ENCODE measurements around the gene PCYOX1L.
"Not testable (repeated sequence)": the region's sequence is repeated elsewhere in the genome, so short reads cannot be mapped to it uniquely, and the experiment has no call there.

Gene PCYOX1L

GRCh38 chr5:149389552-149390495 is 32.0 kb downstream of the PCYOX1L start:
- DNase-seq, result no peak

GRCh38 chr5:149391076-149391475 is 33.2 kb downstream of the PCYOX1L start:
- not testable (repeated sequence) for DNase-seq

- no peak for DNase-seq
These were observed 33.7 kb downstream of the PCYOX1L start for GRCh38 chr5:149391524-149391923.

- DNase-seq, result peak; percentile 22
These were observed 34.9 kb downstream of the PCYOX1L start for GRCh38 chr5:149392718-149393117.

DNA sequence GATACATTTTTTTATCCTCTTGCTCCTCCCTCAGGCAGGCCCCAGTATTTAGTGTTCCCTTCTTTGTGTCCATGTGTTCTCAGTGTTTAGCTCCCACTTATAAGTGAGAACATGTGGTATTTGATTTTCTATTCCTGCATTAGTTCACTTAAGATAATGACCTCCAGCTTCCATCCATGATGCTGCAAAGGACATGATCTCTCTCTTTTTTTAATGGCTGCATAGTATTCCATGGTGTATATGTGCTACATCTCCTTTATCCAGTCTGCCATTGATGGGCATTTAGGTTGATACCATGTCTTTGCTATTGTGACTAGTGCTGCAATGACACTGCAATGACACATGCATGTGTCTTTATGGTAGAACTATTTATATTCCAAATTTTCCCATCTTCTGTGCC is 37.1 kb downstream of the PCYOX1L start:
- DNase-seq, result not testable (repeated sequence)

DNA sequence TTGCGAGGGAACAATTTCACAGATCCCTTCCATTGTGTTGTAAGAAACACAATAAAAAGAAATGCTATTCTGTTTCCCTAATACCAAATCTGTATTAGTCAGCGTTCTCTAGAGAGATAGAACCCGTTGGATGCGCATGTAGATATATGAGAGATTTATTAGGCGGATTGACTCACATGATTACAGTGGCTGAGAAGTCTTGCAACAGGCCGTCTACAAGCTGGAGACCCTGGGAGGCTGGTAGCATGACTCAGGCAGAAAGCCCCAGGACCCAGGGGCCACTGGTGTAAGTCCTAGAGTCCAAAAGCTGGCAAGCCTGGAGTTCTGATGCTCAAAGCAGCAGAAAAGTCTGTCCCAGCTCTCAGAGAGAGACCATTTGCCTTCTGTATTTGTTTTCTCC is 39.7 kb downstream of the PCYOX1L start:
- no peak for DNase-seq

DNA sequence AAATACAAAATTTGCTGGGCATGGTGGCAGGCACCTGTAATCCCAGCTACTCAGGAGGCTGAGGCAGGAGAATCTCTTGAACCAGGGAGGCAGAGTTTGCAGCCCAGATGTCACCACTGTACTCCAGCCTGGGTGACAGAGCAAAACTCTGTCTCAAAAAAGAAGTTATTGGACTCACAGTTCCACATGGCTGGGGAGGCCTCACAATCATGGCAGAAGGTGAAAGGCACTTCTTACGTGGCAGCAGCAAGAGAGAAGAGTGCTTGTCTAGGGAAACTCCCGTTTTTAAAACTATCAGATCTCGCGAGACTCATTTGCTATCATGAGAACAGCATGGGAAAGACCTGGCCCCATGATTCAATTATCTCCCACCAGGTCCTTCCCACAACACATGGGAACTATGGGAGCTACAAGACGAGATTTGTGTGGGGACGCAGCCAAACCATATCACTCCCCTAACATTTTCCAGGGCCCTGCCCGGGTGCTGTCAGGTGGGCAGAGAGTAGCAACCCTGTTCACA is 41.0 kb downstream of the PCYOX1L start:
- DNase-seq, result not testable (repeated sequence)

GRCh38 chr5:149399775-149400174 is 41.9 kb downstream of the PCYOX1L start:
- DNase-seq, result no peak

DNA sequence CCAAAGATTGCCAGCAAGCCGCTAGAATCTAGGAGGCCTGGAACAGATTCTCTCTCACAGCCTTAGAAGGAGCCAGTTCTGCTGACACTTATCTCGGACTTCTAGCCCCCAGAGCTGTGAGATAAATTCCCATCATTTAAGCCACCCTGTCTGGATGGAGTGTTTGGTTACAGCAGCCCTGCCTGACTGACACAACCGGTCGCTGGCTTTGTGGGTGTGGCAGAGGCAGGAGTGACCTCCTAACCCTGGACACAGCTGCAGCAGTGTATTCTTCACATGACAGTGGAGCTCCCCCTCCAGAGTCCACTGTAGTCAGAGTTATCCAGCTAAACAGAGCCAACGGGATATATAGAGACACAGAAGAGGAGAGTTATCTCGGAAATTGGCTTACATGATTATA is 42.5 kb downstream of the PCYOX1L start:
- DNase-seq, result no peak

DNA sequence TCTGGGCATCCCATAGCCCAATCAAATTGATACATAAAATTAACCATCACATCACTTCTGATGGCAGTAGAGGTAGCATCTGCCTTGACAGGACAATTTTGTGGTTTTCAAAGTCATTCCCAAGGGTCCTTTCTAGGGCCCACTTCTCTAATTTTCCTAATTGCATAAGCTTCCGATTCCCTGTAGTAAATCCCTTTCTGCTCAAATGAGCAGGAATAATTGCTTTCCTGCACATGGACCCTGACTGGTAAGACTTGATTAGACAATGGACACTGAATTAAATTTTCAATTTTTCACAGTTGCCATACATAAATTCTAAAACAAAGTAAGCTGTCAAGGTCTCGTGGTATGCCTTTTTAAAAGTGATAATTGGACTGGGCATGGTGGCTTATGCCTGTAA is 43.2 kb downstream of the PCYOX1L start:
- no peak for DNase-seq

GRCh38 chr5:149402291-149402690 is 44.4 kb downstream of the PCYOX1L start:
- DNase-seq, result no peak

- no peak for DNase-seq
These were observed 46.3 kb downstream of the PCYOX1L start for GRCh38 chr5:149403923-149404745.

GRCh38 chr5:149404746-149405549 is 47.1 kb downstream of the PCYOX1L start:
- no peak for DNase-seq

GRCh38 chr5:149405550-149406202 is 47.8 kb downstream of the PCYOX1L start:
- DNase-seq, result no peak

GRCh38 chr5:149406203-149406978 is 48.5 kb downstream of the PCYOX1L start:
- no peak for DNase-seq

- no peak for DNase-seq
These were observed 49.1 kb downstream of the PCYOX1L start for GRCh38 chr5:149406979-149407306.

- DNase-seq, result no peak
These were observed 49.7 kb downstream of the PCYOX1L start for GRCh38 chr5:149407323-149408251.

- DNase-seq, result no peak
These were observed 50.6 kb downstream of the PCYOX1L start for GRCh38 chr5:149408252-149409099.

DNA sequence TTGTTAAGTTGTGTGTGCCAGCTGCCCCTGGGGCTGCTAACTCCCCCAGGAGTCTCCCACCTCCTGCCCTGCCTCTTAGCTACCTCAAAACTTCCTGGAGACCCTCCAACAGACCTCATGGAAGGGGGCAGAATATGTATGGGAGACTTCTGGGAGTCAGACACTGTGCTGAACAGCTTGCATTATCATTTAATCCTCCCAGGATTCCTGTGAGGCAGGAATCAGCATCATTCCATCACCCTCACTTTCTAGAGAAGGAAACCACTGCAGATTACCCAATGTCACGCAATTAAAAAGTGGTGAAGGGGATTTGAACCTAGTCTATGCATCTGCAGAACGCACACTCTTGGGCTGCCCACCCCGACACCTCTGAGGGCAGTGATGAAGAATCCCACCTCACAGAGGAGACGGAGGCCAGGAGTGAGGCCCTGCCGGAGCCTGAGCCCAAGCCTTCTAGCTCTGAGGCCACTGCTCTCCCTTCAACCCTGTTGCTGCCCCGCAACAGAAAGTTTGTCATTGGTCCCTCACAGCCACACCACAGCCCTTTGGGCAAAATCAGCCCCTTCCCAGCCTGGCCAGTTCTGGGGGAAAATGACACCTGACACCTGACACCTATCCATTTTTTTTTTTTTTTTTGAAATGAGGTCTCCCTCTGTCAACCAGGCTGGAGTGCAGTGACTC is 51.6 kb downstream of the PCYOX1L start:
- no peak for DNase-seq

Measured in activated CD4-positive, alpha-beta T cell treated with anti-CD3 and anti-CD28 coated beads, Interleukin-2, amount 50 U/mL, for 16 hours (primary cell).